GM19023 (cell line): ENCODE data around the gene CR1.
"Not testable (repeated sequence)": the region's sequence is repeated elsewhere in the genome, so short reads cannot be mapped to it uniquely, and the experiment has no call there.

Source experiments
- ATAC-seq: cut with Tn5 transposase; IDR thresholded peaks from one replicate; pipeline ENCODE4 v1.9.1; 2021; ENCODE audit warnings: mild to moderate bottlenecking, moderate library complexity; ENCODE audit not compliant: unreplicated experiment

Gene CR1

GRCh38 chr1:207638487-207639145, 142.7 kb downstream of the CR1 start:
- not testable (repeated sequence) for ATAC-seq

- ATAC-seq = not testable (repeated sequence)
Observed at GRCh38 chr1:207639362-207639761, 143.4 kb downstream of the CR1 start.

- no peak for ATAC-seq
Observed at GRCh38 chr1:207644166-207644851, 148.4 kb downstream of the CR1 start.

- peak; percentile 95 for ATAC-seq
Observed at GRCh38 chr1:207644852-207645634, 149.1 kb downstream of the CR1 start, which contains the start of gene CR1L. TSS of gene CR1L (plus strand) at chr1:207645133. CDS start at chr1:207645234, 101 bp downstream.

GRCh38 chr1:207645635-207646081, 149.7 kb downstream of the CR1 start:
- ATAC-seq = no peak

- no peak for ATAC-seq
Observed at GRCh38 chr1:207646171-207646570, 150.2 kb downstream of the CR1 start.

- ATAC-seq = no peak
Observed at GRCh38 chr1:207646944-207647579, 151.1 kb downstream of the CR1 start.

- ATAC-seq = no peak
Observed at GRCh38 chr1:207647671-207648333, 151.8 kb downstream of the CR1 start.

GRCh38 chr1:207648334-207649209, 152.6 kb downstream of the CR1 start:
- no peak for ATAC-seq

- ATAC-seq = no peak
Observed at GRCh38 chr1:207649210-207649753, 153.3 kb downstream of the CR1 start.

- no peak for ATAC-seq
Observed at GRCh38 chr1:207649865-207650580, 154.1 kb downstream of the CR1 start.

GRCh38 chr1:207651583-207651982, 155.6 kb downstream of the CR1 start:
- no peak for ATAC-seq

GRCh38 chr1:207654320-207654719, 158.4 kb downstream of the CR1 start:
- no peak for ATAC-seq

- ATAC-seq = no peak
Observed at GRCh38 chr1:207658408-207658807, 162.5 kb downstream of the CR1 start.

GRCh38 chr1:207658904-207659485, 163.0 kb downstream of the CR1 start:
- no peak for ATAC-seq

GRCh38 chr1:207659545-207660153, 163.7 kb downstream of the CR1 start:
- no peak for ATAC-seq

GRCh38 chr1:207661420-207661819, 165.5 kb downstream of the CR1 start:
- not testable (repeated sequence) for ATAC-seq

GRCh38 chr1:207666342-207666741, 170.4 kb downstream of the CR1 start:
- ATAC-seq = no peak
